Measurements from ENCODE around the gene FGF10. TPM values are rescaled to one million over a fixed set of nuclear protein-coding genes. Genes with fewer than 3 reads are reported as not detected.
A peak's percentile ranks its signal among the peaks of the same experiment; 100 is the strongest.

The FGF10 gene
- total RNA-seq, 1 experiment from 2014 or later, result 0.46 TPM

GRCh38 chr5:44358421-44358820 lies 30.8 kb downstream of the FGF10 start:
- no peak for DNase-seq (ENCODE audit: low read depth)

DNA sequence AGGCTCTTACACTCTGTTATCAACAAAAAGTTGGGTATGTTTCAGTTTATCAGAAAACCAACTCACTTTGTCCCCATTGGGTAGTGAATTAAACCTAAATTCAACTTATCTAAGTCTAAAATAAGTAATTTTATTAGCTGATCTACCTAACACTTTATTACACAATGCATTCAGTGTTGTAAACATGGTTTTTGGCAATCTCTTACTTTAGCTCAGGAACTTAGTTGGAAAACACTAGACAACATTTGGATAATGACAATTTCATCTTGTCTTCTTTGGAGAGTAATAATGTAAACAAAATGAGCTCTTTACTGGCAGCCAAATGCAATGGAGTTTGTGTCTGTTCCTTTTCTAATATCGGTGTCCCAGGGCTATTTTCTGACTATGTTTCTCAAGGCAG lies 33.0 kb downstream of the FGF10 start:
- DNase-seq (ENCODE audit: low read depth), result no peak

- no peak for DNase-seq (ENCODE audit: low read depth)
Measured at GRCh38 chr5:44345871-44346270, 43.3 kb downstream of the FGF10 start.

- DNase-seq (ENCODE audit: low read depth), result no peak
Measured at GRCh38 chr5:44336708-44337107, 52.5 kb downstream of the FGF10 start.

- no peak for DNase-seq (ENCODE audit: low read depth)
Measured at GRCh38 chr5:44334622-44335021, 54.6 kb downstream of the FGF10 start.

DNA sequence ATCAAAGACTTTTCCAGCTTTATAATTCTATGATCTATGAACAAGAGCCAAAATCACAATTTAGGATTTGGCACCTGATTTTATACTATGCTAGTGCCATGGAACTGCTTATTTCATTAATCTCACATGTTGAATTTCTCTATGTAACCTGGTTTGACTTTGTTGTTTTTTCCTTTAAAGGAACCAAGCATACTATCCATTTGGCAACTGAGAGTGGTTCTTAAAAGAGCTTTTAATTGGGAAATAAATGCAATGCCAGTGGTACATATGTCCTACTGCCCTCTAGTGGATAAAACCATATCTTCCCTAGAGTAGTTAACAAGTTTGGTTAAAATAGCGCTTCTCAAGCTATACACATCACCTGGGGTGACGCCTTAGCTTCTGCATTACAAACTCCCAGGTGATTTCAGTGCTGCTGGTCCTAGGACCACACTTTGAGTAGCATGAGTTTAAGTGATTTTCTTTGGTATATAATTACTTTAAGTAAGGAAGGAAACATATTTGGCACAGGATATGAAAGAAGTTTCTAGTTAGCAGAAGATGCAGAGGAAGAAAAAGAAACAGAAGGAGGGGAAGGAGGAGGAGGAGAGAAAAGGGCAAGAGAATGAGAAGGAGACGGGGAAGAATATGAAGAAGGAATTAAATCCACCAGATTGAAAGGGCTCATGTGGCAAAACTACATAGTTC lies 56.8 kb downstream of the FGF10 start:
- DNase-seq (ENCODE audit: low read depth), result peak; percentile 45

GRCh38 chr5:44331471-44332050 lies 57.7 kb downstream of the FGF10 start:
- no peak for DNase-seq (ENCODE audit: low read depth)

DNA sequence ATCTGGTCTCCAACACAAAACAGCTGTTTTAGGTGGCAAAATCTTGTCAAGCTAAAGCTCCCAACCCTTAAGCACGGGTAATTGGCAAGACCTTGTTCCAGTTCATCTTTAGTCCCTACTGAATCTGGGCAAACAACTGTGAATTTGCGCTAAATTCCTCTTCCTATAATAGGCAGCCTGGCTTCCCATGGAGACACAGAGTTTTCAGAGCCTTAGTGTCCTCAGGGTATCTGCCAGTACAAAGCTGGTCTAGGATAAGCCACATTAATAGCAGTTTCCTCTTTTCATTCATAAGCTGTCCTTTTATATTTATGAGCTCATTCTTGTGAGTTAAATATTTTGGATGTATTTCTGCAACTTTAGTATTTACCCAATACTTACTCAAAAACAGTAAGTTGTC lies 59.5 kb downstream of the FGF10 start:
- DNase-seq (ENCODE audit: low read depth), result no peak

GRCh38 chr5:44321144-44321725 lies 68.0 kb downstream of the FGF10 start:
- peak; percentile 66 for DNase-seq (ENCODE audit: low read depth)

- DNase-seq (ENCODE audit: low read depth), result no peak
Measured at GRCh38 chr5:44320188-44320587, 69.0 kb downstream of the FGF10 start.

GRCh38 chr5:44318883-44319282 lies 70.3 kb downstream of the FGF10 start:
- DNase-seq (ENCODE audit: low read depth), result no peak

DNA sequence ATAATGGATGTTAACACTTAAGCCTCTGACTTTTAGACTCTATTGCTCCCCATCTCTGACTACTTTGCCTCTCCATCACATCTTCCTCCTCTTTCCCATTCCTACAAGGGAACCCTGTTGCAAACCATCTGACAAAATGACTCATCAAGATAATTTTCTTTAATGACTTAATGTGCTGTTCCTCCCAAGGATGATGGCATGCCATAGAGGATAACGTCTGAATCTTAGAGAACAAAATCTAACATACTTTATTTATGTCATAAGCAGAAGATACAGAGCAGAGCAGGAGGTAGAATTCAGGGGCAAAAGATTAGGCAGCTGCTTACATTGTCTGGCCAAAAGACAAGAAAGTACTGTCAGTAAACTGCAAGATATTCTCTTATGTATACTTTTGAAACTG lies 76.8 kb downstream of the FGF10 start:
- DNase-seq (ENCODE audit: low read depth), result peak; percentile 11

GRCh38 chr5:44300551-44300950 lies 88.7 kb downstream of the FGF10 start:
- DNase-seq (ENCODE audit: low read depth), result no peak

DNA sequence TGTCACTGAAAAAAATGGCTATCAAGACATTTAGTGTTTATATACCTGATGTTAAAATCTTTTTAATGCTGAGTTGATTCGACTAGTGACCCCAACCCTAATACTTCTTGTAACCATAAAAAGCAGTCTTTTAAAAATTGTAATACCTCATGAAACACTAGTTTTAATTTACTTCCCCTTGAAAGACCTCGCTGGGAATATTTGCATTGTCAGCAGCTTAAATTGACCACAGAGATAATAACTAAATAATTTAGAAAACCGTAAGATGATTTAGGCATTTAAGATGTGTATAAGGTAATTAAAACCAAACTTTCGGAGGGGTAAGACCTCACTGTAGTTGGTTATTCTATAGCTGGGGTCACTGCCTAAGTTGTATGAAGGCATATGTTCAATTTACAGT lies 89.8 kb downstream of the FGF10 start:
- DNase-seq (ENCODE audit: low read depth), result no peak

DNA sequence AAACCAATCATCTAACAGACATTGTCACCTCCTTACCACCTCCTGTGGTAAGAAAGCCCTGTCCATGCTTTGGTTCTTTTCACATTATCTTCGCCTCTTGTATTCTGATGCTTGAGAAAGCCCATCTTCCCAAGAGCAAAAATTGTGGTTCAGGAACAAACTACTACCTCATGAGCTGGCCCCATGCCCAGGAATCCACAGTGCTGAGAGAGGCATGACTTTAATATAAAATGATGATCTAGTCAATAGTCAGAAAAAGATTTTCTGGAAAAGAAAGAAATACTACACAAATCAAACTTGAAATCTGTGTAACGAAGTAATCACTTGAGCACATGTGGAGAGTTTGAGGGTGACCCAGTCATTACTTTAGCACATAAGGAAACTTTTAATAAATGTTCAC lies 94.7 kb downstream of the FGF10 start:
- peak; percentile 26 for DNase-seq (ENCODE audit: low read depth)

GRCh38 chr5:44292736-44293135 lies 96.5 kb downstream of the FGF10 start:
- no peak for DNase-seq (ENCODE audit: low read depth)

DNA sequence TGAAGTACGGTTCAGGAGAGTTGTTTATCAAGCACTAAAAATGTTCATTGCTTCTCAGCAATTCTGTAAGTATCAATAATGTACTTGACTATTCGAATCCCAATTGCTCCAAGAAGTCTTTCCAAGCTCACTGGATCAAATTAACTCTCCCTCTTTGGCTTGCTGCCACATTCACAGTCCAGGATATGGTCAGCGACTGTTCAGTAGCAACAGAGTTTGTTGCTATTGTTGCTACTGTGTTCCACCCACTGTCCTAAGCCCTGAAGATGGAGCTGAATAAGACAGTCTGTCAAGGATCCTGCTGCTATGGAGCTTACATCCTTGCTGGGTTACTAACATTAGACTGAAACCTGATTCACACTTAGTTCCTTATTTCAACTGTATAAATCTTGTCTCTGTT lies 110.8 kb downstream of the FGF10 start:
- DNase-seq (ENCODE audit: low read depth), result peak; percentile 29

GRCh38 chr5:44275908-44276307 lies 113.3 kb downstream of the FGF10 start:
- no peak for DNase-seq (ENCODE audit: low read depth)

DNA sequence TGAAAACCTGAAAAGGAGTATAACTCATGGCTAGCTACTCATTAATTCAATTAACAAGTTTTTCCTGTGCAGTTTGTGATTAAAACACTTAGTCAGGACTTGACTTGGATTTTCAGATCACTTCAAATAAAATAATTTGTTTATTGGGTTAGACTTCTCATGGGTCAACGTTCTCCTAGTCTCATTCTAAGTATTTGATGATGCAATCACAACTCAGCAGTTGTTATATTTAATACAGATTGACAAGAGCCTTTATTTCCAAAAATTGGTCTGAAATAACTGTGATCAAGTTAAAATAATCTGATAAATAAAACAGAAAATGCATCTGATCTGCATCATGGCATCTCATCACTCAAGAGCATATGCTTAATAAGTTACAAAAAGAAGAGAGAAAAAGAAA lies 113.9 kb downstream of the FGF10 start:
- no peak for DNase-seq (ENCODE audit: low read depth)

DNA sequence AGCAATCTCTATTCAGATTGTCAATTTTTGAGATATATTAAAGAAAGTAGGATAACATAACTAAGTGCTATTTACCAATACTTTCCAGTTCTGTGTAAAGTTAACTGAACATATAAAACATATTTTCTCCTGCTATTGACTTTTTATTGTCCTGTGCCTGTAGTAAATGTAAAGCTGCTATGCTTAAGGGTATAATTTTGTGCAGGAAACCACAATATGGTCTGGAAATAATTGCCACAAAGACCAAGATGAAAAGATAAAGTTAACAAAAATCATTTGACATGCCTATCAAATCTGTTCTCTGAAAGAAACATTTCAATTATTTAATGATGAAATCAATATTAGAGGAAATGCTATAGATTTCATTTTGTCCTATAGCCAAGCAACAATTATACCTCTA lies 121.3 kb downstream of the FGF10 start:
- DNase-seq (ENCODE audit: low read depth), result no peak

DNA sequence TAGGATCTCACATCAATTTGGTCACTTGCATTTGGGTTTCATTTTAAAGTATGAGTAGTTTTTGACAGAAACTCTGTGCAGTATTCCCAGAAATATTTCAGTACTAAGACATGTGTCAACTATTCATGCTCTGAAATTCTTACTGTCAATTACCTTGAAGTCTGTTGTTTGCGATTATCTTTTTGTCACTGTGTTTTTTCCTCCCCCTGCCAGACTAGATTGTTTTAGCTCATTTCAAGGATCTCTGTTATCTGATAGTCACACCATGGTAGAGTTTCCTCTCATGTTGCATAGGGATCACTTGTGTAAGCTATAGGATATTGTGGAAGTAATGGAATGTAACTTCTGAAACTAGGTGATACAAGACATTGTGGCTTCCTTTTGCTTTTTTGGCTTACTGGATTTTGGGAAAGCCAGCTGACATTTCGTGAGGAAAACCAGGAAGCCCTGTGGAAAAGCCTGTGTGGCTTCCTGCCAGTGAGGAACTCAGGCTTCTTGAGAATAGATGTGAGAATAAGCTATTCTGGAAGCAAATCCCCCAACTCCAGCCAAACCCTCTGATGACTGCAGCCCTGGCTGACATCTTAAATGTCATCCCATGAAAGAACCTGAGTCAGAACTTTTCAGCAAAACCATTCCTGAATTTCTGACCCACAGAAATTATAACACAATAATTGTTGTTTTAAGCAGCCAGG lies 122.2 kb downstream of the FGF10 start:
- no peak for DNase-seq (ENCODE audit: low read depth)

- no peak for DNase-seq (ENCODE audit: low read depth)
Measured at GRCh38 chr5:44265713-44266112, 123.5 kb downstream of the FGF10 start.

- no peak for DNase-seq (ENCODE audit: low read depth)
Measured at GRCh38 chr5:44260793-44261192, 128.4 kb downstream of the FGF10 start.
